Body of pancreas (tissue), 4 donors: ENCODE measurements around the gene LRG1.

Experiments
- POLR2A ChIP-seq, 3 donors: fragments of 450-650 bp; IDR thresholded peaks; one replicate each; pipeline ENCODE4 v1.6.1; 2016; ENCODE audit warnings: antibody characterized with exemption in 3 of 3, mild to moderate bottlenecking in 2 of 3
- TF ChIP-seq, protein P1 (sequence below), 7 experiments: fragments of 450-650 bp in 4 of 7; fragments of 200-600 bp in 3 of 7; sonication (generic) in 3 of 7; IDR thresholded peaks; one replicate each; pipeline ENCODE4 v1.5.1; 2016 to 2019; ENCODE audit warnings: antibody characterized with exemption in 7 of 7

DNA sequence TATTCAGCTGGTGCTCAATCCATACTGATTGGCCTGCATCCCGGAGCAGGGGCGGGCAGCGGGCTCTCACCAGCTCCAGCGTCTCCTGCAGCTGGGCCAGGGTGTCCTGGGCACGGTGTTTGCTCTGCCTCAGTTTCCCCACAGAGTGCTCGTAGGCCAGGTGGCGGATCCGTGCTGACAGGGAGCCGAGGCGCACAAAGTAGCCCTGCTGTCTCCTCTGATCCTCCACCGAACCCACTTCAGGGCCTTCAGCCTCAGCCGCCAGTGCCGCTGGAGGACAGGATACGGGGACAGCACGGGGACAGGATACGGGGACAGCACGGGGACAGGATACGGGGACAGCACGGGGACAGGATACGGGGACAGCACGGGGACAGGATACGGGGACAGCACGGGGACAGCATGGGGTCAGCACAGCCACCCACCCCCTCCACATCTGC lies 14.3 kb downstream of the LRG1 start:
- TF ChIP-seq, protein P1, sequence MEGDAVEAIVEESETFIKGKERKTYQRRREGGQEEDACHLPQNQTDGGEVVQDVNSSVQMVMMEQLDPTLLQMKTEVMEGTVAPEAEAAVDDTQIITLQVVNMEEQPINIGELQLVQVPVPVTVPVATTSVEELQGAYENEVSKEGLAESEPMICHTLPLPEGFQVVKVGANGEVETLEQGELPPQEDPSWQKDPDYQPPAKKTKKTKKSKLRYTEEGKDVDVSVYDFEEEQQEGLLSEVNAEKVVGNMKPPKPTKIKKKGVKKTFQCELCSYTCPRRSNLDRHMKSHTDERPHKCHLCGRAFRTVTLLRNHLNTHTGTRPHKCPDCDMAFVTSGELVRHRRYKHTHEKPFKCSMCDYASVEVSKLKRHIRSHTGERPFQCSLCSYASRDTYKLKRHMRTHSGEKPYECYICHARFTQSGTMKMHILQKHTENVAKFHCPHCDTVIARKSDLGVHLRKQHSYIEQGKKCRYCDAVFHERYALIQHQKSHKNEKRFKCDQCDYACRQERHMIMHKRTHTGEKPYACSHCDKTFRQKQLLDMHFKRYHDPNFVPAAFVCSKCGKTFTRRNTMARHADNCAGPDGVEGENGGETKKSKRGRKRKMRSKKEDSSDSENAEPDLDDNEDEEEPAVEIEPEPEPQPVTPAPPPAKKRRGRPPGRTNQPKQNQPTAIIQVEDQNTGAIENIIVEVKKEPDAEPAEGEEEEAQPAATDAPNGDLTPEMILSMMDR (IDR thresholded peaks at IDR 0.05): no peak
- TF ChIP-seq POLR2A (IDR thresholded peaks at IDR 0.05): no peak
